H1 (cell line): Measurements from ENCODE around the gene KCNQ2. TPM values are rescaled to one million over a fixed set of nuclear protein-coding genes. Genes with fewer than 3 reads are reported as not detected.

Experiments used
- CTCF ChIA-PET: fragments of 300-600 bp; sonication (Branson Sonifier 250); formaldehyde crosslinking; loops from one replicate; lab custom pipeline; 2021; ENCODE audit not compliant: partially characterized antibody; lab: Charles Lee
- POLR2A ChIA-PET: fragments of 300-600 bp; sonication (Branson Sonifier 250); formaldehyde crosslinking; loops from one replicate; lab custom pipeline; 2021; ENCODE audit warnings: inconsistent platforms; ENCODE audit not compliant: partially characterized antibody; lab: Charles Lee
- DNase-seq, 2 experiments: peaks; one replicate each; pipeline versions ENCODE4 v3.0.0 to v3.0.0-alpha.2; 2010 to 2022; ENCODE audit warnings: low spot score in 2 of 2, low read depth in 1 of 2, mixed read lengths in 1 of 2
- FAIRE-seq: peaks from 2 replicates; lab custom pipeline; 2011; peaks lifted over from hg19 to GRCh38; lab: Jason Lieb, UNC
- H2AFZ ChIP-seq: 2 replicates; pipeline ENCODE4 v1.8.1; 2012; ENCODE audit warnings: low read length, inconsistent platforms
- H2AK5ac ChIP-seq: 2 replicates; pipeline ENCODE4 v1.6.1; 2013; ENCODE audit warnings: low read depth, low read length
- H2BK120ac ChIP-seq: replicated peaks from 2 replicates; pipeline ENCODE3; 2013; ENCODE audit warnings: low read depth, low read length, inconsistent platforms
- H2BK12ac ChIP-seq: 2 replicates; pipeline ENCODE4 v1.6.1; 2013; ENCODE audit warnings: low read depth, low read length
- H2BK15ac ChIP-seq: 2 replicates; pipeline ENCODE4 v1.6.1; 2013; ENCODE audit warnings: low read length
- H2BK20ac ChIP-seq: 2 replicates; pipeline ENCODE4 v1.6.1; 2013; ENCODE audit warnings: low read length
- H2BK5ac ChIP-seq: 2 replicates; pipeline ENCODE4 v1.6.1; 2013; ENCODE audit warnings: low read depth, low read length
- H3K14ac ChIP-seq: 2 replicates; pipeline ENCODE4 v1.6.1; 2013; ENCODE audit warnings: inconsistent platforms; ENCODE audit not compliant: insufficient read length
- H3K18ac ChIP-seq: 2 replicates; pipeline ENCODE4 v1.6.1; 2013; ENCODE audit warnings: low read length; ENCODE audit errors: extremely low read depth
- H3K23ac ChIP-seq: 2 replicates; pipeline ENCODE4 v1.6.1; 2013; ENCODE audit warnings: inconsistent platforms; ENCODE audit not compliant: insufficient read length
- H3K23me2 ChIP-seq: 2 replicates; pipeline ENCODE4 v1.6.1; 2013; ENCODE audit warnings: low read depth, low read length
- H3K27ac ChIP-seq: 2 replicates; pipeline ENCODE4 v1.6.1; 2011; ENCODE audit warnings: low read depth, low read length, inconsistent platforms
- H3K27me3 ChIP-seq, 4 experiments: replicated peaks in 1 of 4; 1 replicate in 1 of 4; 2 replicates in 3 of 4; pipeline versions ENCODE4 v1.6.1 to v1.8.1; 2011 to 2013; ENCODE audit warnings: low read length in 3 of 4, mild to moderate bottlenecking in 3 of 4, inconsistent platforms in 2 of 4, mixed read lengths in 2 of 4, moderate library complexity in 1 of 4; ENCODE audit not compliant: control insufficient read depth in 3 of 4, insufficient read depth in 3 of 4; ENCODE audit errors: extremely low read depth in 1 of 4
- H3K36me3 ChIP-seq, 4 experiments: 2 replicates each; pipeline versions ENCODE4 v1.6.1 to v1.8.1; 2011 to 2013; ENCODE audit warnings: mild to moderate bottlenecking in 4 of 4, low read length in 3 of 4, moderate library complexity in 2 of 4, control low read depth in 1 of 4, inconsistent platforms in 1 of 4; ENCODE audit not compliant: insufficient read depth in 4 of 4, control insufficient read depth in 2 of 4
- H3K4ac ChIP-seq: replicated peaks from 2 replicates; pipeline ENCODE3; 2013; ENCODE audit warnings: low read length, low read depth, mixed read lengths, inconsistent platforms; ENCODE audit not compliant: insufficient read length
- H3K4me1 ChIP-seq, 4 experiments: replicated peaks in 1 of 4; 1 replicate in 1 of 4; 2 replicates in 3 of 4; pipeline versions ENCODE4 v1.6.1 to v1.8.1; 2011 to 2013; ENCODE audit warnings: low read length in 3 of 4, inconsistent platforms in 2 of 4, mixed read lengths in 1 of 4; ENCODE audit not compliant: insufficient read depth in 4 of 4, control insufficient read depth in 3 of 4
- H3K4me2 ChIP-seq, 2 experiments: 2 replicates each; pipeline versions ENCODE4 v1.6.1 to v1.8.1; 2011 to 2013; ENCODE audit warnings: low read depth in 2 of 2, low read length in 2 of 2, control low read depth in 1 of 2, inconsistent platforms in 1 of 2, mild to moderate bottlenecking in 1 of 2; ENCODE audit not compliant: insufficient read depth in 1 of 2
- H3K4me3 ChIP-seq, 4 experiments: fragments of 200-600, 300-600 bp in 1 of 4; sonication (generic), shearing (Covaris generic), sonication (Bioruptor Twin) in 1 of 4; 2 replicates each; pipeline versions ENCODE4 v1.5.1 to v1.8.1; 2011 to 2016; ENCODE audit warnings: low read length in 4 of 4, low read depth in 3 of 4, control low read depth in 2 of 4, inconsistent platforms in 2 of 4, mild to moderate bottlenecking in 2 of 4, mixed read lengths in 1 of 4, moderate library complexity in 1 of 4; ENCODE audit not compliant: insufficient read depth in 2 of 4; ENCODE audit errors: extremely low read depth in 1 of 4
- H3K56ac ChIP-seq: replicated peaks from 2 replicates; pipeline ENCODE3; 2013; ENCODE audit warnings: low read depth, mild to moderate bottlenecking, mixed read lengths, low read length, inconsistent platforms; ENCODE audit not compliant: insufficient read length
- H3K79me1 ChIP-seq: 2 replicates; pipeline ENCODE4 v1.6.1; 2013; ENCODE audit warnings: low read depth, low read length, control low read depth
- H3K79me2 ChIP-seq, 2 experiments: 2 replicates each; pipeline versions ENCODE4 v1.6.1 to v1.8.1; 2012 to 2013; ENCODE audit warnings: low read length in 2 of 2, mild to moderate bottlenecking in 2 of 2, inconsistent platforms in 1 of 2; ENCODE audit not compliant: insufficient read depth in 2 of 2, control insufficient read depth in 1 of 2
- H3K9ac ChIP-seq, 4 experiments: replicated peaks in 1 of 4; 1 replicate in 1 of 4; 2 replicates in 3 of 4; pipeline versions ENCODE4 v1.6.1 to v1.8.1; 2011 to 2013; ENCODE audit warnings: low read depth in 3 of 4, low read length in 3 of 4, control low read depth in 2 of 4, mild to moderate bottlenecking in 2 of 4, moderate library complexity in 2 of 4, inconsistent platforms in 1 of 4; ENCODE audit errors: extremely low read depth in 1 of 4
- H3K9me3 ChIP-seq, 2 experiments: 2 replicates each; pipeline versions ENCODE4 v1.6.1 to v1.8.1; 2012 to 2013; ENCODE audit warnings: mild to moderate bottlenecking in 2 of 2, moderate library complexity in 2 of 2, control low read depth in 1 of 2, inconsistent platforms in 1 of 2, low read depth in 1 of 2, low read length in 1 of 2, mixed read lengths in 1 of 2; ENCODE audit not compliant: insufficient read depth in 2 of 2
- H4K20me1 ChIP-seq, 2 experiments: replicated peaks in 1 of 2; 2 replicates each; pipeline versions ENCODE3 to v1.8.1; 2011 to 2013; ENCODE audit warnings: inconsistent platforms in 2 of 2, low read length in 2 of 2, mild to moderate bottlenecking in 1 of 2; ENCODE audit not compliant: insufficient read depth in 2 of 2, control insufficient read depth in 1 of 2
- H4K5ac ChIP-seq: 2 replicates; pipeline ENCODE4 v1.6.1; 2013; ENCODE audit warnings: low read length, low read depth, mixed read lengths, inconsistent platforms; ENCODE audit not compliant: insufficient read length
- H4K8ac ChIP-seq: 2 replicates; pipeline ENCODE4 v1.8.0; 2013; ENCODE audit warnings: mild to moderate bottlenecking, moderate library complexity, low read length, inconsistent platforms; ENCODE audit not compliant: insufficient read depth; ENCODE audit errors: extremely low read depth
- H4K91ac ChIP-seq: replicated peaks from 2 replicates; pipeline ENCODE3; 2013; ENCODE audit warnings: low read length, mixed read lengths, inconsistent platforms; ENCODE audit not compliant: insufficient read length
- ATF3 ChIP-seq: IDR thresholded peaks from 2 replicates; pipeline ENCODE4 v1.6.1; 2011; ENCODE audit warnings: low read depth, mild to moderate bottlenecking, low read length; ENCODE audit not compliant: insufficient read depth
- BCL11A ChIP-seq, 2 experiments: IDR thresholded peaks; one replicate each; pipeline ENCODE4 v1.6.1; 2011; ENCODE audit warnings: low read depth in 2 of 2, low read length in 2 of 2, mild to moderate bottlenecking in 2 of 2
- CBX5 ChIP-seq: fragments of 300-800, 300-1000 bp; sonication (generic); IDR thresholded peaks from 2 replicates; pipeline ENCODE4 v1.7.1; 2016; ENCODE audit warnings: antibody characterized with exemption, low read length, low read depth
- MAFK ChIP-seq: IDR thresholded peaks from 2 replicates; pipeline ENCODE4 v1.6.1; 2012; ENCODE audit warnings: low read depth, mild to moderate bottlenecking, improper control_type of control experiment, low read length
- POLR2A ChIP-seq, 2 experiments: IDR thresholded peaks; 1 replicate in 1 of 2; 2 replicates in 1 of 2; pipeline ENCODE4 v1.6.1; 2011; ENCODE audit warnings: low read depth in 2 of 2, low read length in 2 of 2, mild to moderate bottlenecking in 2 of 2; ENCODE audit errors: control extremely low read depth in 1 of 2
- WGBS, 2 experiments: shearing (Covaris generic) in 1 of 2; methylation state at CpG; one replicate each; pipeline versions ENCODE4 v1.1.6 to v1.1.7; 2013 to 2015; ENCODE audit warnings: low lambda C conversion rate in 2 of 2, mixed read lengths in 2 of 2, inconsistent platforms in 1 of 2, low coverage in 1 of 2, missing lambda C conversion rate in 1 of 2; ENCODE audit not compliant: insufficient replicate concordance in 2 of 2, insufficient coverage in 1 of 2, insufficient read length in 1 of 2; ENCODE audit errors: extremely low coverage in 1 of 2, missing lambda C conversion rate in 1 of 2; 5-methylcytosine and 5-hydroxymethylcytosine counted together
- polyA plus RNA-seq, 7 experiments: library from polyadenylated mRNA; depleted of rRNA in 3 of 7; stranded (reverse) in 5 of 7; unstranded in 2 of 7; fragments of >200 nt in 5 of 7; fragments of 200-250 nt in 2 of 7; gene quantifications; 1 replicate in 5 of 7; 2 replicates in 1 of 7; 4 replicates in 1 of 7; pipeline versions ENCODE4 v1.2.1 to v1.2.3, GENCODE V29; 2011 to 2013; ENCODE audit warnings: missing spikeins in 2 of 7, mixed read lengths in 2 of 7
- total RNA-seq: library from RNA; stranded (reverse); fragmentation: NEBNext Ultra II Directional; extraction: Animal tissue kit (Norgen Biotek cat#: 25700); gene quantifications from 2 replicates; pipeline ENCODE4 v1.2.1, GENCODE V29; 2021

Gene KCNQ2
- total and polyA plus RNA-seq, 2 of the 8 experiments (the other 6 are each of a cell fraction or from before 2014, with no cell fraction given): 82.6 to 243 TPM

GRCh38 chr20:63503524-63503923 is 31.1 kb upstream of the KCNQ2 start:
- Histone ChIP-seq H3K4ac (no peak overlapping the region), H3K56ac (no peak overlapping the region), H3K79me1 (no peaks in the 10 kb centered on the region), H2BK12ac (no peak overlapping the region), H3K4me3 (no peak overlapping the region), H2AFZ (no peak overlapping the region)
- TF ChIP-seq CBX5 (no peak), MAFK (no peak), POLR2A (IDR thresholded peaks at IDR 0.05; ENCODE audit: control extremely low read depth in 1 of 2, low read depth in 2 of 2, low read length in 2 of 2) (no peak), BCL11A (IDR thresholded peaks at IDR 0.05; ENCODE audit: low read depth in 2 of 2, low read length in 2 of 2) (no peak), ATF3 (no peak)
- TF ChIP-seq, all 59 proteins: peak for 0
- no peak overlapping the region for H2BK20ac ChIP-seq
- H3K9ac ChIP-seq: no peak overlapping the region
- no peak overlapping the region for H4K5ac ChIP-seq
- H3K79me2 ChIP-seq: no peaks in the 10 kb centered on the region
- H3K4me2 ChIP-seq: no peak overlapping the region
- peaks cover 8 to 17% (median 12%) of the 10 kb centered on the region in 4 experiments for H3K27me3 ChIP-seq
- no peak overlapping the region for H2BK120ac ChIP-seq
- no peak overlapping the region for H4K91ac ChIP-seq
- peaks cover 0 to 1% of the 10 kb centered on the region in 2 experiments for H4K20me1 ChIP-seq
- no peak overlapping the region for H3K27ac ChIP-seq
- ChIA-PET POLR2A (interaction anchor here (2.0 kb wide), 1 partner anchor 34 kb away, joined by 5 read pairs; the partner anchor contains the start of gene PTK6), CTCF (interaction anchor here (0.6 to 1.7 kb wide), 4 partner anchors 10 to 107 kb away, joined by 3 to 6 read pairs (median 3); no protein-coding TSS in a partner anchor)
- H3K14ac ChIP-seq: no peak overlapping the region
- no peaks in the 10 kb centered on the region; the same call in 1 of the 2 replicates for H3K23me2 ChIP-seq
- FAIRE-seq: no peak
- H3K9me3 ChIP-seq: peaks cover 0 to 6% of the 10 kb centered on the region in 2 experiments; a peak in 2 of 4 replicates
- 63% methylated on average over 7 of the region's 7 CpGs; no CpG with 5 or more reads in 1 of the 2 experiments for WGBS, 2 experiments
- H2AK5ac ChIP-seq: no peak overlapping the region
- H4K8ac ChIP-seq: no peak overlapping the region
- H3K36me3 ChIP-seq: no peaks in the 10 kb centered on the region
- H3K4me1 ChIP-seq: peaks cover 0 to 18% (median 10%) of the 10 kb centered on the region in 4 experiments; a peak in 6 of 7 replicates
- DNase-seq: no peak
- H2BK15ac ChIP-seq: no peak overlapping the region
- no peak overlapping the region for H3K18ac ChIP-seq
- no peak overlapping the region for H2BK5ac ChIP-seq
- no peak overlapping the region for H3K23ac ChIP-seq
